ENCODE data around the gene FEZ2.

- TF ChIP-seq CTCF (IDR thresholded peaks at IDR 0.05; ENCODE audit: poor library complexity, severe bottlenecking): no peak
- no peak for TF ChIP-seq REST (IDR thresholded peaks at IDR 0.05; ENCODE audit: borderline replicate concordance)
- no peak for TF ChIP-seq MXI1 (conservative IDR thresholded peaks at IDR 0.05; ENCODE audit: poor library complexity, severe bottlenecking)
- TF ChIP-seq POLR2AphosphoS5 (IDR thresholded peaks at IDR 0.05): no peak
- TF ChIP-seq EZH2 (IDR thresholded peaks at IDR 0.05; ENCODE audit: borderline replicate concordance, insufficient read depth, low read length, poor library complexity, severe bottlenecking): no peak
- no peak for TF ChIP-seq EP300 (conservative IDR thresholded peaks at IDR 0.05; ENCODE audit: poor library complexity, severe bottlenecking)
- TF ChIP-seq SMC3 (conservative IDR thresholded peaks at IDR 0.05; ENCODE audit: poor library complexity): no peak
- TF ChIP-seq RAD21 (conservative IDR thresholded peaks at IDR 0.05): no peak
Observed at GRCh38 chr2:36577884-36578283, 20.1 kb downstream of the FEZ2 start.

Measured in neural cell (in vitro differentiated cells).